ENCODE results near the gene PHF24. TPM values are rescaled to one million over a fixed set of nuclear protein-coding genes. Genes with fewer than 3 reads are reported as not detected.

The PHF24 gene
- total RNA-seq, 1 donor from 2014 or later = not detected

- TF ChIP-seq CTCF (IDR thresholded peaks at IDR 0.05) = no peak
- no peaks in the 10 kb centered on the region for H3K9me3 ChIP-seq
- peak overlapping the region; percentile 98 to 100 for H3K27ac ChIP-seq
- no peak for DNase-seq (ENCODE audit: low spot score in 2 of 2)
- intact Hi-C loops (cut with DNase I) = loop anchor here (10.0 kb wide), 3 partner anchors 569 to 1181 kb away; partner anchors contain the start of genes UBAP2 and UBE2R2
- peak overlapping the region in 1 of 2 donors; percentile 57 for H3K4me3 ChIP-seq
- H3K27me3 ChIP-seq = no peaks in the 10 kb centered on the region
- peaks cover 19 to 44% of the 10 kb centered on the region in 2 donors for H3K4me1 ChIP-seq
- peaks cover 26 to 31% of the 10 kb centered on the region in 2 donors for H3K36me3 ChIP-seq
These were observed 37.6 kb downstream of the PHF24 start for GRCh38 chr9:34995670-34996060.

GRCh38 chr9:34996181-34996904 is 38.3 kb downstream of the PHF24 start:
- Histone ChIP-seq H3K36me3 (peaks cover 26 to 31% of the 10 kb centered on the region in 2 donors), H3K4me1 (peaks cover 19 to 38% of the 10 kb centered on the region in 2 donors), H3K27me3 (no peaks in the 10 kb centered on the region), H3K4me3 (peak overlapping the region in 1 of 2 donors; percentile 57), H3K9me3 (no peaks in the 10 kb centered on the region), H3K27ac (peak overlapping the region; percentile 98 to 100)
- intact Hi-C loops (cut with DNase I) = loop anchor here (10.0 kb wide), 3 partner anchors 568 to 1182 kb away; partner anchors contain the start of genes UBAP2 and UBE2R2
- no peak for TF ChIP-seq CTCF (IDR thresholded peaks at IDR 0.05)
- DNase-seq (ENCODE audit: low spot score in 2 of 2) = no peak

- no peak for TF ChIP-seq CTCF (IDR thresholded peaks at IDR 0.05)
- H3K4me3 ChIP-seq = no peak overlapping the region
- intact Hi-C loops (cut with DNase I) = loop anchor here (10.0 kb wide), 3 partner anchors 568 to 1182 kb away; partner anchors contain the start of genes UBAP2 and UBE2R2
- H3K27ac ChIP-seq = peak overlapping the region; percentile 30 to 98
- no peaks in the 10 kb centered on the region for H3K9me3 ChIP-seq
- no peaks in the 10 kb centered on the region for H3K27me3 ChIP-seq
- H3K36me3 ChIP-seq = peaks cover 26 to 31% of the 10 kb centered on the region in 2 donors
- H3K4me1 ChIP-seq = peaks cover 16 to 33% of the 10 kb centered on the region in 2 donors
- no peak for DNase-seq (ENCODE audit: low spot score in 2 of 2)
These were observed 38.8 kb downstream of the PHF24 start for GRCh38 chr9:34996905-34997279.

- no peaks in the 10 kb centered on the region for H3K9me3 ChIP-seq
- intact Hi-C loops (cut with DNase I) = loop anchor here (10.0 kb wide), 3 partner anchors 567 to 1183 kb away; partner anchors contain the start of genes UBAP2 and UBE2R2
- H3K4me1 ChIP-seq = peaks cover 13 to 29% of the 10 kb centered on the region in 2 donors
- no peak overlapping the region for H3K4me3 ChIP-seq
- no peak for TF ChIP-seq CTCF (IDR thresholded peaks at IDR 0.05)
- H3K36me3 ChIP-seq = peaks cover 26 to 31% of the 10 kb centered on the region in 2 donors
- peak overlapping the region; percentile 42 to 98 for H3K27ac ChIP-seq
- DNase-seq (ENCODE audit: low spot score in 2 of 2) = no peak
- H3K27me3 ChIP-seq = no peaks in the 10 kb centered on the region
These were observed 39.3 kb downstream of the PHF24 start for GRCh38 chr9:34997379-34997781.

- H3K9me3 ChIP-seq = no peaks in the 10 kb centered on the region
- peaks cover 7 to 22% of the 10 kb centered on the region in 2 donors for H3K4me1 ChIP-seq
- no peak overlapping the region for H3K4me3 ChIP-seq
- TF ChIP-seq CTCF (IDR thresholded peaks at IDR 0.05) = no peak
- DNase-seq (ENCODE audit: low spot score in 2 of 2) = no peak
- intact Hi-C loops (cut with DNase I) = loop anchor here (10.0 kb wide), 3 partner anchors 567 to 1183 kb away; partner anchors contain the start of genes UBAP2 and UBE2R2
- H3K36me3 ChIP-seq = peaks cover 26 to 31% of the 10 kb centered on the region in 2 donors
- H3K27me3 ChIP-seq = no peaks in the 10 kb centered on the region
- peak overlapping the region; percentile 42 to 98 for H3K27ac ChIP-seq
These were observed 40.2 kb downstream of the PHF24 start for GRCh38 chr9:34998266-34998665.

Data from ascending aorta (tissue), 2 donors.